ENCODE measurements around the gene TPCN1. TPM values are rescaled to one million over a fixed set of nuclear protein-coding genes. Genes with fewer than 3 reads are reported as not detected.

TPCN1 gene
- total and polyA plus RNA-seq, 2 of the 13 experiments (the other 11 are each of a cell fraction or from before 2014, with no cell fraction given) = 8.0 to 26.8 TPM

GRCh38 chr12:113271853-113272561 is 50.7 kb downstream of the TPCN1 start (continued):
- TF ChIP-seq SYNCRIP (IDR thresholded peaks at IDR 0.05; ENCODE audit: insufficient read depth, low read depth, low read length) (no peak), PHF5A (CRISPR knock-in tag; IDR thresholded peaks at IDR 0.05; ENCODE audit: low read depth, unreplicated experiment) (no peak), ZNF713 (CRISPR knock-in tag; IDR thresholded peaks at IDR 0.05) (no peak), E2F2 (CRISPR knock-in tag; IDR thresholded peaks at IDR 0.05; ENCODE audit: borderline replicate concordance) (no peak), ZNF782 (CRISPR knock-in tag; IDR thresholded peaks at IDR 0.05; ENCODE audit: borderline replicate concordance) (no peak), ZNF766 (CRISPR knock-in tag; IDR thresholded peaks at IDR 0.05; ENCODE audit: borderline replicate concordance) (no peak), ZNF546 (CRISPR knock-in tag; conservative IDR thresholded peaks at IDR 0.05) (no peak), ZNF816 (CRISPR knock-in tag; IDR thresholded peaks at IDR 0.05; ENCODE audit: borderline replicate concordance) (no peak), ZNF337 (CRISPR knock-in tag; IDR thresholded peaks at IDR 0.05; ENCODE audit: borderline replicate concordance, low read depth) (0 out of 2 replicates have a peak, but pooled peaks have one; percentile 38), MTF1 (CRISPR knock-in tag; IDR thresholded peaks at IDR 0.05) (no peak), CBX2 (IDR thresholded peaks at IDR 0.05; ENCODE audit: low read depth, low read length) (no peak), CBX2 (CRISPR knock-in tag; IDR thresholded peaks at IDR 0.05; ENCODE audit: low read depth) (no peak), PPARG (CRISPR knock-in tag; conservative IDR thresholded peaks at IDR 0.05) (no peak), JDP2 (CRISPR knock-in tag; IDR thresholded peaks at IDR 0.05; ENCODE audit: borderline replicate concordance) (no peak), ELF3 (CRISPR knock-in tag; IDR thresholded peaks at IDR 0.05) (peak; percentile 39; the same call in 1 of the 2 replicates), NAIF1 (CRISPR knock-in tag; IDR thresholded peaks at IDR 0.05; ENCODE audit: borderline replicate concordance) (no peak), ZFY (CRISPR knock-in tag; IDR thresholded peaks at IDR 0.05) (no peak), MBNL3 (CRISPR knock-in tag; conservative IDR thresholded peaks at IDR 0.05) (no peak), PHF8 (CRISPR knock-in tag; IDR thresholded peaks at IDR 0.05) (no peak; the same call in 1 of the 2 replicates), ZMYM3 (CRISPR knock-in tag; IDR thresholded peaks at IDR 0.05) (no peak), ZNF17 (CRISPR knock-in tag; IDR thresholded peaks at IDR 0.05) (no peak), ZNF7 (CRISPR knock-in tag; IDR thresholded peaks at IDR 0.05) (no peak)
- TF ChIP-seq, protein P1, sequence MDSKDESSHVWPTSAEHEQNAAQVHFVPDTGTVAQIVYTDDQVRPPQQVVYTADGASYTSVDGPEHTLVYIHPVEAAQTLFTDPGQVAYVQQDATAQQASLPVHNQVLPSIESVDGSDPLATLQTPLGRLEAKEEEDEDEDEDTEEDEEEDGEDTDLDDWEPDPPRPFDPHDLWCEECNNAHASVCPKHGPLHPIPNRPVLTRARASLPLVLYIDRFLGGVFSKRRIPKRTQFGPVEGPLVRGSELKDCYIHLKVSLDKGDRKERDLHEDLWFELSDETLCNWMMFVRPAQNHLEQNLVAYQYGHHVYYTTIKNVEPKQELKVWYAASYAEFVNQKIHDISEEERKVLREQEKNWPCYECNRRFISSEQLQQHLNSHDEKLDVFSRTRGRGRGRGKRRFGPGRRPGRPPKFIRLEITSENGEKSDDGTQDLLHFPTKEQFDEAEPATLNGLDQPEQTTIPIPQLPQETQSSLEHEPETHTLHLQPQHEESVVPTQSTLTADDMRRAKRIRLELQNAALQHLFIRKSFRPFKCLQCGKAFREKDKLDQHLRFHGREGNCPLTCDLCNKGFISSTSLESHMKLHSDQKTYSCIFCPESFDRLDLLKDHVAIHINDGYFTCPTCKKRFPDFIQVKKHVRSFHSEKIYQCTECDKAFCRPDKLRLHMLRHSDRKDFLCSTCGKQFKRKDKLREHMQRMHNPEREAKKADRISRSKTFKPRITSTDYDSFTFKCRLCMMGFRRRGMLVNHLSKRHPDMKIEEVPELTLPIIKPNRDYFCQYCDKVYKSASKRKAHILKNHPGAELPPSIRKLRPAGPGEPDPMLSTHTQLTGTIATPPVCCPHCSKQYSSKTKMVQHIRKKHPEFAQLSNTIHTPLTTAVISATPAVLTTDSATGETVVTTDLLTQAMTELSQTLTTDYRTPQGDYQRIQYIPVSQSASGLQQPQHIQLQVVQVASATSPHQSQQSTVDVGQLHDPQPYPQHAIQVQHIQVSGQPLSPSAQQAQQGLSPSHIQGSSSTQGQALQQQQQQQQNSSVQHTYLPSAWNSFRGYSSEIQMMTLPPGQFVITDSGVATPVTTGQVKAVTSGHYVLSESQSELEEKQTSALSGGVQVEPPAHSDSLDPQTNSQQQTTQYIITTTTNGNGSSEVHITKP (CRISPR knock-in tag; IDR thresholded peaks at IDR 0.05; ENCODE audit: low read depth) = peak; percentile 71; the same call in 1 of the 2 replicates
- TF ChIP-seq, protein P2, sequence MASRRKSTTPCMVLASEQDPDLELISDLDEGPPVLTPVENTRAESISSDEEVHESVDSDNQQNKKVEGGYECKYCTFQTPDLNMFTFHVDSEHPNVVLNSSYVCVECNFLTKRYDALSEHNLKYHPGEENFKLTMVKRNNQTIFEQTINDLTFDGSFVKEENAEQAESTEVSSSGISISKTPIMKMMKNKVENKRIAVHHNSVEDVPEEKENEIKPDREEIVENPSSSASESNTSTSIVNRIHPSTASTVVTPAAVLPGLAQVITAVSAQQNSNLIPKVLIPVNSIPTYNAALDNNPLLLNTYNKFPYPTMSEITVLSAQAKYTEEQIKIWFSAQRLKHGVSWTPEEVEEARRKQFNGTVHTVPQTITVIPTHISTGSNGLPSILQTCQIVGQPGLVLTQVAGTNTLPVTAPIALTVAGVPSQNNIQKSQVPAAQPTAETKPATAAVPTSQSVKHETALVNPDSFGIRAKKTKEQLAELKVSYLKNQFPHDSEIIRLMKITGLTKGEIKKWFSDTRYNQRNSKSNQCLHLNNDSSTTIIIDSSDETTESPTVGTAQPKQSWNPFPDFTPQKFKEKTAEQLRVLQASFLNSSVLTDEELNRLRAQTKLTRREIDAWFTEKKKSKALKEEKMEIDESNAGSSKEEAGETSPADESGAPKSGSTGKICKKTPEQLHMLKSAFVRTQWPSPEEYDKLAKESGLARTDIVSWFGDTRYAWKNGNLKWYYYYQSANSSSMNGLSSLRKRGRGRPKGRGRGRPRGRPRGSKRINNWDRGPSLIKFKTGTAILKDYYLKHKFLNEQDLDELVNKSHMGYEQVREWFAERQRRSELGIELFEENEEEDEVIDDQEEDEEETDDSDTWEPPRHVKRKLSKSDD (CRISPR knock-in tag; IDR thresholded peaks at IDR 0.05; ENCODE audit: low read depth) = no peak
